ENCODE measurements around the gene DNAH12. TPM values are rescaled to one million over a fixed set of nuclear protein-coding genes. Genes with fewer than 3 reads are reported as not detected.
"Not testable (repeated sequence)": the region's sequence is repeated elsewhere in the genome, so short reads cannot be mapped to it uniquely, and the experiment has no call there.

Gene DNAH12
- total RNA-seq, 4 donors from 2014 or later = 0.02 to 0.04 TPM; not detected in 2

DNA sequence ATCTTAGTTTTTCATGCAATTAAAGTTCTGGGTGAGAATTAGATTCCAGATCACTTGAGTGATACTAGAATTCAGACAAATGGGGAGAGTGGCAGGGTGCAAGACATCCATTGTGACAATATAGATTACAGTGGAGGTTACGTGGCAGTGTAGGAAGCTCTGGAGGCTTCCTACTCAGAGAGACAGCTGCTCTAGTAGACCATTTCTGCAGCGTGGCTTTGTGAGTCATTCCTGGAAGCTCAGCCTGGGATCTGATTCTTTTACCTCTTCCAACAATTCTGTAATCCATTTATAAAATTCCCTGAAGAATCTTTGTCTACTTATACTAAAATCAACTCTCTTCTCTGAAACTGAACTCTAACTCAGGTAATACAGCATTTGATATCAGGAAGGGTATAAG, 161.2 kb downstream of the DNAH12 start:
- Histone ChIP-seq H3K9me3 (no peaks in the 10 kb centered on the region), H3K27me3 (no peaks in the 10 kb centered on the region), H3K36me3 (no peaks in the 10 kb centered on the region), H3K27ac (no peak overlapping the region), H3K4me3 (no peak overlapping the region), H3K4me1 (no peaks in the 10 kb centered on the region)
- ATAC-seq (no peak), DNase-seq (no peak)
- intact Hi-C loops (cut with DNase I; ENCODE audit: low total_unique reads) (no loop called here), in situ Hi-C loops (cut with MboI; ENCODE audit: low sequenced_read_pairs in 4 of 4) (no loop called here)
- no peak for TF ChIP-seq CTCF (IDR thresholded peaks at IDR 0.05 in 4 of 5, conservative IDR thresholded peaks at IDR 0.05 in 1 of 5)
- TF ChIP-seq POLR2A (IDR thresholded peaks at IDR 0.05) = no peak

- H3K4me3 ChIP-seq = no peak overlapping the region
- H3K9me3 ChIP-seq = peaks cover 0 to 2% (median 0%) of the 10 kb centered on the region in 3 donors
- no peak overlapping the region for H3K27ac ChIP-seq
- no peaks in the 10 kb centered on the region for H3K27me3 ChIP-seq
- intact Hi-C loops (cut with DNase I; ENCODE audit: low total_unique reads) (no loop called here), in situ Hi-C loops (cut with MboI; ENCODE audit: low sequenced_read_pairs in 4 of 4) (no loop called here)
- DNase-seq (no peak), ATAC-seq (no peak)
- no peaks in the 10 kb centered on the region for H3K4me1 ChIP-seq
- TF ChIP-seq POLR2A (IDR thresholded peaks at IDR 0.05) (no peak), CTCF (IDR thresholded peaks at IDR 0.05 in 4 of 5, conservative IDR thresholded peaks at IDR 0.05 in 1 of 5) (no peak)
- H3K36me3 ChIP-seq = no peaks in the 10 kb centered on the region
These were observed 173.8 kb downstream of the DNAH12 start for GRCh38 chr3:57370341-57370740.

GRCh38 chr3:57365089-57365488, 179.1 kb downstream of the DNAH12 start:
- H3K27me3 ChIP-seq; H3K36me3 ChIP-seq; in situ Hi-C loops (cut with MboI; ENCODE audit: low sequenced_read_pairs in 4 of 4); H3K9me3 ChIP-seq; H3K4me3 ChIP-seq; H3K27ac ChIP-seq; H3K4me1 ChIP-seq; ATAC-seq; intact Hi-C loops (cut with DNase I; ENCODE audit: low total_unique reads); DNase-seq: not testable (repeated sequence)

GRCh38 chr3:57356275-57356674, 187.9 kb downstream of the DNAH12 start:
- H3K4me3 ChIP-seq; in situ Hi-C loops (cut with MboI; ENCODE audit: low sequenced_read_pairs in 4 of 4); intact Hi-C loops (cut with DNase I; ENCODE audit: low total_unique reads); H3K4me1 ChIP-seq; H3K27me3 ChIP-seq; H3K9me3 ChIP-seq; H3K27ac ChIP-seq; ATAC-seq; DNase-seq; H3K36me3 ChIP-seq: not testable (repeated sequence)

GRCh38 chr3:57354768-57355167, 189.4 kb downstream of the DNAH12 start:
- Histone ChIP-seq H3K9me3 (no peaks in the 10 kb centered on the region), H3K27ac (no peak overlapping the region), H3K4me1 (no peaks in the 10 kb centered on the region), H3K27me3 (no peaks in the 10 kb centered on the region), H3K4me3 (no peak overlapping the region), H3K36me3 (no peaks in the 10 kb centered on the region)
- in situ Hi-C loops (cut with MboI; ENCODE audit: low sequenced_read_pairs in 4 of 4) = no loop called here
- ATAC-seq = no peak
- intact Hi-C loops (cut with DNase I; ENCODE audit: low total_unique reads) = no loop called here
- TF ChIP-seq CTCF (IDR thresholded peaks at IDR 0.05 in 4 of 5, conservative IDR thresholded peaks at IDR 0.05 in 1 of 5) (no peak), POLR2A (IDR thresholded peaks at IDR 0.05) (no peak)
- DNase-seq = no peak

DNA sequence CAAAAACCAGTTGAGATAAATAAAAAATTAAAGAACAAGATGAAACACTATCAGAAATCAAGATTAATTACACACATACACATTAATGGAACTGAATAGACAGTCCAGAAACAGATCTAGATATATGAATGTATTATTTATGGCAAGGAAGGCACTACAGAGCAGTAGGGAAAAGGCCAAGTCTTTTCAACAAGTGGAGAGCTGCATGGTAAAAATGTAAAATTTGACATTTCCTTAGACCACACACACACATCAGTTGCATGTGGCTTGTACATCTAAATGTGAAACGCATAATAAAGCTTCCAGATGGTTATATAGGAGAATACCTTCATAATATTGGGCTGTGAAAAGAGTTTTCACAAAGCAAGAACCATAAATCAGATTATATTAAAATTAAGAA, 193.9 kb downstream of the DNAH12 start:
- in situ Hi-C loops (cut with MboI; ENCODE audit: low sequenced_read_pairs in 4 of 4) (no loop called here), intact Hi-C loops (cut with DNase I; ENCODE audit: low total_unique reads) (no loop called here)
- ATAC-seq = no peak
- no peaks in the 10 kb centered on the region for H3K27me3 ChIP-seq
- H3K9me3 ChIP-seq = no peaks in the 10 kb centered on the region
- H3K4me1 ChIP-seq = no peaks in the 10 kb centered on the region
- no peaks in the 10 kb centered on the region for H3K36me3 ChIP-seq
- H3K27ac ChIP-seq = no peak overlapping the region
- DNase-seq = no peak
- H3K4me3 ChIP-seq = no peak overlapping the region
- TF ChIP-seq CTCF (IDR thresholded peaks at IDR 0.05 in 4 of 5, conservative IDR thresholded peaks at IDR 0.05 in 1 of 5) = no peak
- TF ChIP-seq POLR2A (IDR thresholded peaks at IDR 0.05) = no peak

GRCh38 chr3:57339071-57339642, 205.0 kb downstream of the DNAH12 start:
- DNase-seq, ATAC-seq: not testable (repeated sequence)

GRCh38 chr3:57338272-57339070, 205.7 kb downstream of the DNAH12 start:
- H3K4me3 ChIP-seq; ATAC-seq; H3K4me1 ChIP-seq; intact Hi-C loops (cut with DNase I; ENCODE audit: low total_unique reads); DNase-seq; H3K27ac ChIP-seq; in situ Hi-C loops (cut with MboI; ENCODE audit: low sequenced_read_pairs in 4 of 4); H3K27me3 ChIP-seq; H3K36me3 ChIP-seq; H3K9me3 ChIP-seq: not testable (repeated sequence)

More at GRCh38 chr3:57339071-57339642, 205.0 kb downstream of the DNAH12 start:
- H3K36me3 ChIP-seq; H3K9me3 ChIP-seq; H3K4me1 ChIP-seq; in situ Hi-C loops (cut with MboI; ENCODE audit: low sequenced_read_pairs in 4 of 4); H3K27me3 ChIP-seq; H3K27ac ChIP-seq; intact Hi-C loops (cut with DNase I; ENCODE audit: low total_unique reads); H3K4me3 ChIP-seq: not testable (repeated sequence)
